GM23338 (cell line): Measurements from ENCODE around the gene COL8A1. TPM values are rescaled to one million over a fixed set of nuclear protein-coding genes. Genes with fewer than 3 reads are reported as not detected.

ENCODE experiments used
- ATAC-seq: fragments of 200-7000 bp; cut with Tn5 transposase; 3 replicates; pipeline ENCODE4 v1.9.1; 2020
- DNase-seq: peaks from one replicate; pipeline ENCODE4 v3.0.0-alpha.2; 2015; ENCODE audit warnings: low spot score
- H2AFZ ChIP-seq: fragments of 200-600 bp; sonication (generic); 2 replicates; pipeline ENCODE4 v1.8.0; 2016; ENCODE audit warnings: antibody characterized with exemption, mild to moderate bottlenecking, moderate library complexity
- H3F3A ChIP-seq: fragments of 200-600 bp; sonication (generic); replicated peaks from 2 replicates; pipeline ENCODE4 v1.8.0; 2017; ENCODE audit warnings: antibody characterized with exemption, mixed run types, low read depth
- H3K27ac ChIP-seq: fragments of 200-600 bp; sonication (generic); 2 replicates; pipeline ENCODE4 v1.6.1; 2016; ENCODE audit warnings: low read depth
- H3K27me3 ChIP-seq: fragments of 200-600 bp; sonication (generic); 2 replicates; pipeline ENCODE4 v1.8.0; 2016; ENCODE audit warnings: mild to moderate bottlenecking, mixed run types, moderate library complexity; ENCODE audit not compliant: insufficient read depth
- H3K36me3 ChIP-seq: fragments of 200-600 bp; sonication (generic); 2 replicates; pipeline ENCODE4 v1.8.0; 2016; ENCODE audit warnings: mild to moderate bottlenecking; ENCODE audit not compliant: insufficient read depth
- H3K4me1 ChIP-seq: fragments of 200-600 bp; sonication (generic); 2 replicates; pipeline ENCODE4 v1.8.0; 2016; ENCODE audit warnings: mild to moderate bottlenecking, moderate library complexity; ENCODE audit not compliant: insufficient read depth
- H3K4me2 ChIP-seq: fragments of 200-600 bp; sonication (generic); 2 replicates; pipeline ENCODE4 v1.7.1; 2017; ENCODE audit warnings: mixed run types
- H3K4me3 ChIP-seq: fragments of 200-600 bp; sonication (generic); 2 replicates; pipeline ENCODE4 v1.6.1; 2016; ENCODE audit warnings: mixed run types
- H3K79me2 ChIP-seq: fragments of 200-600 bp; sonication (generic); replicated peaks from 2 replicates; pipeline ENCODE4 v1.8.0; 2017; ENCODE audit warnings: mild to moderate bottlenecking; ENCODE audit not compliant: insufficient read depth
- H3K9me2 ChIP-seq: fragments of 200-600 bp; sonication (generic); 2 replicates; pipeline ENCODE4 v1.8.0; 2017; ENCODE audit not compliant: insufficient read depth
- H4K20me1 ChIP-seq: fragments of 200-600 bp; sonication (generic); replicated peaks from 2 replicates; pipeline ENCODE4 v1.8.0; 2017; ENCODE audit warnings: mild to moderate bottlenecking; ENCODE audit not compliant: insufficient read depth
- H3K27ac Mint-ChIP-seq: 2 replicates; pipeline ENCODE4 v1.8.0; 2020; ENCODE audit warnings: inconsistent platforms, mild to moderate bottlenecking, moderate library complexity, mixed read lengths
- H3K27me3 Mint-ChIP-seq: 3 replicates; pipeline ENCODE4 v1.8.0; 2022; ENCODE audit warnings: low read depth, mild to moderate bottlenecking, moderate library complexity, mixed read lengths, inconsistent platforms; ENCODE audit not compliant: insufficient read depth, poor library complexity
- H3K36me3 Mint-ChIP-seq: 3 replicates; pipeline ENCODE4 v1.8.0; 2021; ENCODE audit warnings: low read depth, mild to moderate bottlenecking, inconsistent platforms, moderate library complexity, mixed read lengths
- H3K4me1 Mint-ChIP-seq: 3 replicates; pipeline ENCODE4 v1.8.0; 2020; ENCODE audit warnings: mild to moderate bottlenecking, inconsistent platforms, mixed read lengths
- H3K4me3 Mint-ChIP-seq: 3 replicates; pipeline ENCODE4 v1.8.0; 2021; ENCODE audit warnings: moderate library complexity, mild to moderate bottlenecking, inconsistent platforms, mixed read lengths
- H3K9me3 Mint-ChIP-seq: 3 replicates; pipeline ENCODE4 v1.8.0; 2020; ENCODE audit warnings: moderate library complexity, mild to moderate bottlenecking, inconsistent platforms, mixed read lengths
- CREB1 ChIP-seq: fragments of 250-450 bp; sonication (Bioruptor Pico); IDR thresholded peaks from 2 replicates; pipeline ENCODE4 v1.5.0; 2020; ENCODE audit warnings: low read depth, mild to moderate bottlenecking, moderate library complexity
- CTCF ChIP-seq, 2 experiments: fragments of 200-600 bp in 1 of 2; sonication (generic) in 1 of 2; conservative IDR thresholded peaks; 2 replicates each; pipeline versions ENCODE4 v1.5.1 to v1.6.1; 2016 to 2017; ENCODE audit warnings: antibody characterized with exemption in 2 of 2, low read depth in 2 of 2, mild to moderate bottlenecking in 2 of 2, moderate library complexity in 1 of 2
- ETS1 ChIP-seq: IDR thresholded peaks from 2 replicates; pipeline ENCODE4 v1.6.1; 2016; ENCODE audit warnings: antibody characterized with exemption
- EZH2 ChIP-seq: fragments of 200-600 bp; sonication (generic); IDR thresholded peaks from one replicate; pipeline ENCODE4 v1.8.0; 2017; ENCODE audit warnings: antibody characterized with exemption, mild to moderate bottlenecking, low read depth; ENCODE audit not compliant: unreplicated experiment
- EZH2phosphoT487 ChIP-seq: fragments of 200-600 bp; sonication (generic); IDR thresholded peaks from one replicate; pipeline ENCODE4 v1.8.1; 2018; ENCODE audit warnings: antibody characterized with exemption; ENCODE audit not compliant: unreplicated experiment
- JUNB ChIP-seq: IDR thresholded peaks from one replicate; pipeline ENCODE4 v1.6.1; 2016; ENCODE audit warnings: antibody characterized with exemption; ENCODE audit not compliant: unreplicated experiment
- NANOG ChIP-seq: IDR thresholded peaks from 2 replicates; pipeline ENCODE4 v1.6.1; 2016; ENCODE audit warnings: antibody characterized with exemption, borderline replicate concordance
- POLR2AphosphoS5 ChIP-seq: IDR thresholded peaks from 2 replicates; pipeline ENCODE4 v1.6.1; 2016; ENCODE audit warnings: antibody characterized with exemption, low read depth
- STAT1 ChIP-seq: IDR thresholded peaks from one replicate; pipeline ENCODE4 v1.6.1; 2016; ENCODE audit warnings: antibody characterized with exemption; ENCODE audit not compliant: unreplicated experiment
- ZNF114 ChIP-seq: fragments of 250-450 bp; sonication (Bioruptor Pico); IDR thresholded peaks from 2 replicates; pipeline ENCODE4 v1.5.0; 2020; ENCODE audit warnings: mild to moderate bottlenecking, moderate library complexity
- ZNF331 ChIP-seq: fragments of 250-450 bp; sonication (Bioruptor Pico); IDR thresholded peaks from 2 replicates; pipeline ENCODE4 v1.5.0; 2020; ENCODE audit warnings: low read depth, mild to moderate bottlenecking, moderate library complexity
- polyA plus RNA-seq: library from polyadenylated mRNA; unstranded; fragments of >200 nt; fragmentation: Nextera tagmentation; extraction: Ambion mirVana; gene quantifications from 2 replicates; pipeline ENCODE4 v1.2.1, GENCODE V29; 2016
- total RNA-seq: library from RNA; depleted of rRNA; stranded (reverse); fragments of >200 nt; shearing (Covaris generic); gene quantifications from 2 replicates; pipeline ENCODE4 v1.2.3, GENCODE V29; 2014

Gene COL8A1
- total and polyA plus RNA-seq, 2 experiments from 2014 or later = 0.26 to 0.97 TPM

- no peak for TF ChIP-seq CREB1 (CRISPR knock-in tag)
- TF ChIP-seq EZH2 = no peak
- TF ChIP-seq ETS1 = no peak
- TF ChIP-seq ZNF114 = no peak
- TF ChIP-seq CTCF (conservative IDR thresholded peaks at IDR 0.05; ENCODE audit: low read depth in 2 of 2) = no peak
- TF ChIP-seq EZH2phosphoT487 = no peak
- TF ChIP-seq STAT1 = no peak
- no peak for TF ChIP-seq POLR2AphosphoS5
- no peak for TF ChIP-seq ZNF331
Measured at GRCh38 chr3:99641480-99641879, 3.1 kb downstream of the COL8A1 start (continued).

- no peak for ATAC-seq
- no peak overlapping the region for H2AFZ ChIP-seq
- no peaks in the 10 kb centered on the region for H3K36me3 Mint-ChIP-seq
- H3K79me2 ChIP-seq = no peaks in the 10 kb centered on the region
- peaks cover 34% of the 10 kb centered on the region for H3K27me3 ChIP-seq
- H3K4me1 Mint-ChIP-seq = peaks cover 26% of the 10 kb centered on the region
- H3K4me1 ChIP-seq = peaks cover 24% of the 10 kb centered on the region
- no peak overlapping the region for H3K4me3 Mint-ChIP-seq
- no peaks in the 10 kb centered on the region for H3K36me3 ChIP-seq
- no peak for DNase-seq
- peak overlapping the region; percentile 40; the same call in 1 of the 2 replicates for H3K4me2 ChIP-seq
- no peaks in the 10 kb centered on the region for H3K9me3 Mint-ChIP-seq
- no peaks in the 10 kb centered on the region for H3K9me2 ChIP-seq
- H3F3A ChIP-seq = no peaks in the 10 kb centered on the region
- H3K27me3 Mint-ChIP-seq = peaks cover 15% of the 10 kb centered on the region
- no peaks in the 10 kb centered on the region for H4K20me1 ChIP-seq
- H3K27ac Mint-ChIP-seq = no peak overlapping the region
- no peak overlapping the region for H3K27ac ChIP-seq
- no peak overlapping the region for H3K4me3 ChIP-seq
- TF ChIP-seq ZNF114 (no peak), STAT1 (no peak), NANOG (no peak), ZNF331 (no peak)
Measured at GRCh38 chr3:99641982-99642381, 3.6 kb downstream of the COL8A1 start.

GRCh38 chr3:99644017-99644416 lies 5.6 kb downstream of the COL8A1 start:
- Mint-ChIP-seq H3K27me3 (peaks cover 1% of the 10 kb centered on the region), H3K4me3 (no peak overlapping the region), H3K27ac (no peak overlapping the region), H3K36me3 (no peaks in the 10 kb centered on the region), H3K9me3 (no peaks in the 10 kb centered on the region), H3K4me1 (peaks cover 21% of the 10 kb centered on the region)
- DNase-seq (no peak), ATAC-seq (no peak)
- Histone ChIP-seq H3K79me2 (no peaks in the 10 kb centered on the region), H3K27me3 (peaks cover 16% of the 10 kb centered on the region), H3F3A (no peaks in the 10 kb centered on the region), H3K4me1 (peaks cover 22% of the 10 kb centered on the region), H3K4me3 (no peak overlapping the region), H3K27ac (no peak overlapping the region), H3K36me3 (no peaks in the 10 kb centered on the region), H3K9me2 (no peaks in the 10 kb centered on the region), H2AFZ (no peak overlapping the region), H3K4me2 (no peak overlapping the region), H4K20me1 (no peaks in the 10 kb centered on the region)
- TF ChIP-seq EZH2phosphoT487 (no peak), EZH2 (no peak), ETS1 (no peak), NANOG (no peak), JUNB (no peak)
